ENCODE measurements around the gene SSBP2.
"Not testable (repeated sequence)": the region's sequence is repeated elsewhere in the genome, so short reads cannot be mapped to it uniquely, and the experiment has no call there.

DNA sequence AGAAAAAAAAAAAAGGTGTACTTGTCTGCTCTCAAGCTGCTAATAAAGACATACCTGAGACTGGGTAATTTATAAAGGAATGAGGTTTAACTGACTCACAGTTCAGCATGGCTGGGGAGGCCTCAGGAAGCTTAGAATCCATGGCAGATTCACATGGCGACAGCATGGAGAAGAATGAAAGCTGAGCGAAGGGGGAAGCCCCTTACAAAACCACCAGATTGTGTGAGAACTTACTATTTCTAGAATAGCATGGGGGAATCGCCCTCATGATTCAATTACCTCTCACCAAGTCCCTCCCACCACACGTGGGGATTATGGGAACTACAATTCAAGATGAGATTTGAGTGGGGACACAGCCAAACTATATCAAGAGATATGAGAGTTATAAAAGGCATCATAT, 122.8 kb downstream of the SSBP2 start:
- not testable (repeated sequence) for TF ChIP-seq POLR2A, POLR2AphosphoS5 (IDR thresholded peaks at IDR 0.05)
- TF ChIP-seq, protein P1, sequence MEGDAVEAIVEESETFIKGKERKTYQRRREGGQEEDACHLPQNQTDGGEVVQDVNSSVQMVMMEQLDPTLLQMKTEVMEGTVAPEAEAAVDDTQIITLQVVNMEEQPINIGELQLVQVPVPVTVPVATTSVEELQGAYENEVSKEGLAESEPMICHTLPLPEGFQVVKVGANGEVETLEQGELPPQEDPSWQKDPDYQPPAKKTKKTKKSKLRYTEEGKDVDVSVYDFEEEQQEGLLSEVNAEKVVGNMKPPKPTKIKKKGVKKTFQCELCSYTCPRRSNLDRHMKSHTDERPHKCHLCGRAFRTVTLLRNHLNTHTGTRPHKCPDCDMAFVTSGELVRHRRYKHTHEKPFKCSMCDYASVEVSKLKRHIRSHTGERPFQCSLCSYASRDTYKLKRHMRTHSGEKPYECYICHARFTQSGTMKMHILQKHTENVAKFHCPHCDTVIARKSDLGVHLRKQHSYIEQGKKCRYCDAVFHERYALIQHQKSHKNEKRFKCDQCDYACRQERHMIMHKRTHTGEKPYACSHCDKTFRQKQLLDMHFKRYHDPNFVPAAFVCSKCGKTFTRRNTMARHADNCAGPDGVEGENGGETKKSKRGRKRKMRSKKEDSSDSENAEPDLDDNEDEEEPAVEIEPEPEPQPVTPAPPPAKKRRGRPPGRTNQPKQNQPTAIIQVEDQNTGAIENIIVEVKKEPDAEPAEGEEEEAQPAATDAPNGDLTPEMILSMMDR (IDR thresholded peaks at IDR 0.05): not testable (repeated sequence)
